ENCODE data around the gene PCDH7. TPM values are rescaled to one million over a fixed set of nuclear protein-coding genes. Genes with fewer than 3 reads are reported as not detected.

PCDH7 gene
- total RNA-seq, 2 donors from 2014 or later: 90.8 to 102 TPM

DNA sequence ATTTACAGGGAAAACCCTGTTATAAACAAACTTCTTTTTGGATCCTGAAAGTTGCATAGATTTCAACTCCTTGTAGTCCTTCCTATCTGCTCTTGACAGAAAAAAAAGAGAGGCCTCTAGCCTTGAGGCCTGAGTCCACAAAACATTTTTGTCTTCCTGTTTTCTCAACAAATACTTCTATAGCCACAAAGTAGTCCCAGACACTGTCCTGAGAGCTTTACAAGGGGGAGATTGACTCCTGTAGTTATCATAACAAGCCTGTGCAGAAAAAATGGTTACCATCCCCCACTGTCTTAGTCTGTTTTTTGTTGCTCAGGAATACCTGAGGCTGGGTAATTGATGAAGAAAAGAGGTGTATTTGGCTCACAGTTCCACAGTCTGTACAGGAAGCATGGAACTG lies 35.2 kb downstream of the PCDH7 start:
- Histone ChIP-seq H3K9me3 (ENCODE audit: control insufficient read depth, low read length) (no peaks in the 10 kb centered on the region), H3K27me3 (ENCODE audit: control insufficient read depth, insufficient read depth, low read length, poor library complexity, severe bottlenecking) (peaks cover 5% of the 10 kb centered on the region), H3K4me3 (ENCODE audit: low read length) (no peak overlapping the region), H3K9ac (ENCODE audit: extremely low read depth, low read length, poor library complexity, severe bottlenecking) (no peak overlapping the region), H3K27ac (ENCODE audit: low read depth, low read length) (no peak overlapping the region), H3K4me1 (ENCODE audit: control insufficient read depth, insufficient read depth, low read length) (peaks cover 2% of the 10 kb centered on the region), H3K36me3 (ENCODE audit: control insufficient read depth, insufficient read depth, low read length) (peaks cover 10% of the 10 kb centered on the region)
- TF ChIP-seq, protein P1, sequence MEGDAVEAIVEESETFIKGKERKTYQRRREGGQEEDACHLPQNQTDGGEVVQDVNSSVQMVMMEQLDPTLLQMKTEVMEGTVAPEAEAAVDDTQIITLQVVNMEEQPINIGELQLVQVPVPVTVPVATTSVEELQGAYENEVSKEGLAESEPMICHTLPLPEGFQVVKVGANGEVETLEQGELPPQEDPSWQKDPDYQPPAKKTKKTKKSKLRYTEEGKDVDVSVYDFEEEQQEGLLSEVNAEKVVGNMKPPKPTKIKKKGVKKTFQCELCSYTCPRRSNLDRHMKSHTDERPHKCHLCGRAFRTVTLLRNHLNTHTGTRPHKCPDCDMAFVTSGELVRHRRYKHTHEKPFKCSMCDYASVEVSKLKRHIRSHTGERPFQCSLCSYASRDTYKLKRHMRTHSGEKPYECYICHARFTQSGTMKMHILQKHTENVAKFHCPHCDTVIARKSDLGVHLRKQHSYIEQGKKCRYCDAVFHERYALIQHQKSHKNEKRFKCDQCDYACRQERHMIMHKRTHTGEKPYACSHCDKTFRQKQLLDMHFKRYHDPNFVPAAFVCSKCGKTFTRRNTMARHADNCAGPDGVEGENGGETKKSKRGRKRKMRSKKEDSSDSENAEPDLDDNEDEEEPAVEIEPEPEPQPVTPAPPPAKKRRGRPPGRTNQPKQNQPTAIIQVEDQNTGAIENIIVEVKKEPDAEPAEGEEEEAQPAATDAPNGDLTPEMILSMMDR (conservative IDR thresholded peaks at IDR 0.05): no peak
- peaks cover 5% of the 10 kb centered on the region for H3K27me3 Mint-ChIP-seq (ENCODE audit: insufficient read depth)
- H3K4me1 Mint-ChIP-seq: peaks cover 9% of the 10 kb centered on the region
- H3K27ac Mint-ChIP-seq: no peak overlapping the region
- no peak for DNase-seq
- no peak overlapping the region for H3K4me3 Mint-ChIP-seq
- H3K36me3 Mint-ChIP-seq (ENCODE audit: low read depth): peaks cover 15% of the 10 kb centered on the region
- no peaks in the 10 kb centered on the region for H3K9me3 Mint-ChIP-seq

GRCh38 chr4:30756553-30756952 lies 36.4 kb downstream of the PCDH7 start:
- no peak overlapping the region for H3K27ac ChIP-seq (ENCODE audit: low read depth, low read length)
- peaks cover 16% of the 10 kb centered on the region for H3K4me1 Mint-ChIP-seq
- no peaks in the 10 kb centered on the region for H3K9me3 ChIP-seq (ENCODE audit: control insufficient read depth, low read length)
- peaks cover 15% of the 10 kb centered on the region for H3K36me3 Mint-ChIP-seq (ENCODE audit: low read depth)
- H3K4me1 ChIP-seq (ENCODE audit: control insufficient read depth, insufficient read depth, low read length): peaks cover 2% of the 10 kb centered on the region
- H3K27me3 Mint-ChIP-seq (ENCODE audit: insufficient read depth): peaks cover 2% of the 10 kb centered on the region
- H3K36me3 ChIP-seq (ENCODE audit: control insufficient read depth, insufficient read depth, low read length): peaks cover 10% of the 10 kb centered on the region
- H3K9ac ChIP-seq (ENCODE audit: extremely low read depth, low read length, poor library complexity, severe bottlenecking): no peak overlapping the region
- no peak overlapping the region for H3K27ac Mint-ChIP-seq
- no peaks in the 10 kb centered on the region for H3K9me3 Mint-ChIP-seq
- no peak overlapping the region for H3K4me3 ChIP-seq (ENCODE audit: low read length)
- H3K4me3 Mint-ChIP-seq: no peak overlapping the region
- WGBS, 2 experiments (ENCODE audit: insufficient coverage in 1 of 2, insufficient read length in 1 of 2): 90 to 95% methylated on average over 3 of the region's 3 CpGs
- no peak for DNase-seq
- TF ChIP-seq, protein P1 (conservative IDR thresholded peaks at IDR 0.05): no peak
- no peaks in the 10 kb centered on the region for H3K27me3 ChIP-seq (ENCODE audit: control insufficient read depth, insufficient read depth, low read length, poor library complexity, severe bottlenecking)

- Histone ChIP-seq H3K9ac (ENCODE audit: extremely low read depth, low read length, poor library complexity, severe bottlenecking) (no peak overlapping the region), H3K4me1 (ENCODE audit: control insufficient read depth, insufficient read depth, low read length) (peaks cover 2% of the 10 kb centered on the region), H3K27me3 (ENCODE audit: control insufficient read depth, insufficient read depth, low read length, poor library complexity, severe bottlenecking) (no peaks in the 10 kb centered on the region), H3K36me3 (ENCODE audit: control insufficient read depth, insufficient read depth, low read length) (peaks cover 10% of the 10 kb centered on the region), H3K27ac (ENCODE audit: low read depth, low read length) (no peak overlapping the region), H3K4me3 (ENCODE audit: low read length) (no peak overlapping the region), H3K9me3 (ENCODE audit: control insufficient read depth, low read length) (no peaks in the 10 kb centered on the region)
- Mint-ChIP-seq H3K4me1 (peaks cover 16% of the 10 kb centered on the region), H3K36me3 (ENCODE audit: low read depth) (peaks cover 15% of the 10 kb centered on the region), H3K9me3 (no peaks in the 10 kb centered on the region), H3K4me3 (no peak overlapping the region), H3K27ac (no peak overlapping the region), H3K27me3 (ENCODE audit: insufficient read depth) (peaks cover 2% of the 10 kb centered on the region)
- TF ChIP-seq, protein P1 (conservative IDR thresholded peaks at IDR 0.05): no peak
- DNase-seq: no peak
- WGBS, 2 experiments (ENCODE audit: insufficient coverage in 1 of 2, insufficient read length in 1 of 2): 92 to 95% methylated on average over 6 of the region's 6 CpGs
Observed at GRCh38 chr4:30757357-30757756, 37.2 kb downstream of the PCDH7 start.
